Cortex of kidney (tissue), 1 donor: ENCODE results near the gene GPR27.

Source experiments
- DNase-seq: peaks from one replicate; lab custom pipeline; 2025; lab: John Stamatoyannopoulos, UW

Gene GPR27

GRCh38 chr3:71786217-71786549 lies 32.5 kb downstream of the GPR27 start:
- no peak for DNase-seq

GRCh38 chr3:71786551-71786950 lies 32.9 kb downstream of the GPR27 start:
- no peak for DNase-seq

- no peak for DNase-seq
Observed at GRCh38 chr3:71787851-71788405, 34.3 kb downstream of the GPR27 start.

- no peak for DNase-seq
Observed at GRCh38 chr3:71789922-71790321, 36.3 kb downstream of the GPR27 start.

- DNase-seq: no peak
Observed at GRCh38 chr3:71791634-71792033, 38.0 kb downstream of the GPR27 start.

- no peak for DNase-seq
Observed at GRCh38 chr3:71796290-71796689, 42.6 kb downstream of the GPR27 start.

GRCh38 chr3:71797455-71797854 lies 43.8 kb downstream of the GPR27 start:
- DNase-seq: no peak

- DNase-seq: no peak
Observed at GRCh38 chr3:71800023-71800422, 46.4 kb downstream of the GPR27 start.

- DNase-seq: no peak
Observed at GRCh38 chr3:71801986-71802385, 48.3 kb downstream of the GPR27 start.

GRCh38 chr3:71803248-71803647 lies 49.6 kb downstream of the GPR27 start:
- DNase-seq: no peak

GRCh38 chr3:71805199-71805598 lies 51.5 kb downstream of the GPR27 start:
- DNase-seq: no peak

GRCh38 chr3:71805691-71806090 lies 52.0 kb downstream of the GPR27 start:
- DNase-seq: no peak
